GM23338 (cell line): ENCODE results near the gene STON1. TPM values are rescaled to one million over a fixed set of nuclear protein-coding genes. Genes with fewer than 3 reads are reported as not detected.
"Not testable (repeated sequence)": the region's sequence is repeated elsewhere in the genome, so short reads cannot be mapped to it uniquely, and the experiment has no call there.

Experiments used
- ATAC-seq: fragments of 200-7000 bp; cut with Tn5 transposase; 3 replicates; pipeline ENCODE4 v1.9.1; 2020
- DNase-seq: peaks from one replicate; pipeline ENCODE4 v3.0.0-alpha.2; 2015; ENCODE audit warnings: low spot score
- H2AFZ ChIP-seq: fragments of 200-600 bp; sonication (generic); 2 replicates; pipeline ENCODE4 v1.8.0; 2016; ENCODE audit warnings: antibody characterized with exemption, mild to moderate bottlenecking, moderate library complexity
- H3F3A ChIP-seq: fragments of 200-600 bp; sonication (generic); replicated peaks from 2 replicates; pipeline ENCODE4 v1.8.0; 2017; ENCODE audit warnings: antibody characterized with exemption, mixed run types, low read depth
- H3K27ac ChIP-seq: fragments of 200-600 bp; sonication (generic); 2 replicates; pipeline ENCODE4 v1.6.1; 2016; ENCODE audit warnings: low read depth
- H3K27me3 ChIP-seq: fragments of 200-600 bp; sonication (generic); 2 replicates; pipeline ENCODE4 v1.8.0; 2016; ENCODE audit warnings: mild to moderate bottlenecking, mixed run types, moderate library complexity; ENCODE audit not compliant: insufficient read depth
- H3K36me3 ChIP-seq: fragments of 200-600 bp; sonication (generic); 2 replicates; pipeline ENCODE4 v1.8.0; 2016; ENCODE audit warnings: mild to moderate bottlenecking; ENCODE audit not compliant: insufficient read depth
- H3K4me1 ChIP-seq: fragments of 200-600 bp; sonication (generic); 2 replicates; pipeline ENCODE4 v1.8.0; 2016; ENCODE audit warnings: mild to moderate bottlenecking, moderate library complexity; ENCODE audit not compliant: insufficient read depth
- H3K4me2 ChIP-seq: fragments of 200-600 bp; sonication (generic); 2 replicates; pipeline ENCODE4 v1.7.1; 2017; ENCODE audit warnings: mixed run types
- H3K4me3 ChIP-seq: fragments of 200-600 bp; sonication (generic); 2 replicates; pipeline ENCODE4 v1.6.1; 2016; ENCODE audit warnings: mixed run types
- H3K79me2 ChIP-seq: fragments of 200-600 bp; sonication (generic); replicated peaks from 2 replicates; pipeline ENCODE4 v1.8.0; 2017; ENCODE audit warnings: mild to moderate bottlenecking; ENCODE audit not compliant: insufficient read depth
- H3K9me2 ChIP-seq: fragments of 200-600 bp; sonication (generic); 2 replicates; pipeline ENCODE4 v1.8.0; 2017; ENCODE audit not compliant: insufficient read depth
- H4K20me1 ChIP-seq: fragments of 200-600 bp; sonication (generic); replicated peaks from 2 replicates; pipeline ENCODE4 v1.8.0; 2017; ENCODE audit warnings: mild to moderate bottlenecking; ENCODE audit not compliant: insufficient read depth
- H3K27ac Mint-ChIP-seq: 2 replicates; pipeline ENCODE4 v1.8.0; 2020; ENCODE audit warnings: inconsistent platforms, mild to moderate bottlenecking, moderate library complexity, mixed read lengths
- H3K27me3 Mint-ChIP-seq: 3 replicates; pipeline ENCODE4 v1.8.0; 2022; ENCODE audit warnings: low read depth, mild to moderate bottlenecking, moderate library complexity, mixed read lengths, inconsistent platforms; ENCODE audit not compliant: insufficient read depth, poor library complexity
- H3K36me3 Mint-ChIP-seq: 3 replicates; pipeline ENCODE4 v1.8.0; 2021; ENCODE audit warnings: low read depth, mild to moderate bottlenecking, inconsistent platforms, moderate library complexity, mixed read lengths
- H3K4me1 Mint-ChIP-seq: 3 replicates; pipeline ENCODE4 v1.8.0; 2020; ENCODE audit warnings: mild to moderate bottlenecking, inconsistent platforms, mixed read lengths
- H3K4me3 Mint-ChIP-seq: 3 replicates; pipeline ENCODE4 v1.8.0; 2021; ENCODE audit warnings: moderate library complexity, mild to moderate bottlenecking, inconsistent platforms, mixed read lengths
- H3K9me3 Mint-ChIP-seq: 3 replicates; pipeline ENCODE4 v1.8.0; 2020; ENCODE audit warnings: moderate library complexity, mild to moderate bottlenecking, inconsistent platforms, mixed read lengths
- POLR2AphosphoS5 ChIP-seq: IDR thresholded peaks from 2 replicates; pipeline ENCODE4 v1.6.1; 2016; ENCODE audit warnings: antibody characterized with exemption, low read depth
- STAT1 ChIP-seq: IDR thresholded peaks from one replicate; pipeline ENCODE4 v1.6.1; 2016; ENCODE audit warnings: antibody characterized with exemption; ENCODE audit not compliant: unreplicated experiment
- ZNF114 ChIP-seq: fragments of 250-450 bp; sonication (Bioruptor Pico); IDR thresholded peaks from 2 replicates; pipeline ENCODE4 v1.5.0; 2020; ENCODE audit warnings: mild to moderate bottlenecking, moderate library complexity
- ZNF462 ChIP-seq: fragments of 250-450 bp; sonication (Bioruptor Pico); IDR thresholded peaks from 2 replicates; pipeline ENCODE4 v1.5.0; 2020; ENCODE audit warnings: mild to moderate bottlenecking, moderate library complexity
- polyA plus RNA-seq: library from polyadenylated mRNA; unstranded; fragments of >200 nt; fragmentation: Nextera tagmentation; extraction: Ambion mirVana; gene quantifications from 2 replicates; pipeline ENCODE4 v1.2.1, GENCODE V29; 2016
- total RNA-seq: library from RNA; depleted of rRNA; stranded (reverse); fragments of >200 nt; shearing (Covaris generic); gene quantifications from 2 replicates; pipeline ENCODE4 v1.2.3, GENCODE V29; 2014
- TF ChIP-seq, protein P1 (sequence below): IDR thresholded peaks from 2 replicates; pipeline ENCODE4 v1.6.1; 2016; ENCODE audit warnings: antibody characterized with exemption

STON1 gene
- total and polyA plus RNA-seq, 2 experiments from 2014 or later = 5.4 to 14.4 TPM

DNA sequence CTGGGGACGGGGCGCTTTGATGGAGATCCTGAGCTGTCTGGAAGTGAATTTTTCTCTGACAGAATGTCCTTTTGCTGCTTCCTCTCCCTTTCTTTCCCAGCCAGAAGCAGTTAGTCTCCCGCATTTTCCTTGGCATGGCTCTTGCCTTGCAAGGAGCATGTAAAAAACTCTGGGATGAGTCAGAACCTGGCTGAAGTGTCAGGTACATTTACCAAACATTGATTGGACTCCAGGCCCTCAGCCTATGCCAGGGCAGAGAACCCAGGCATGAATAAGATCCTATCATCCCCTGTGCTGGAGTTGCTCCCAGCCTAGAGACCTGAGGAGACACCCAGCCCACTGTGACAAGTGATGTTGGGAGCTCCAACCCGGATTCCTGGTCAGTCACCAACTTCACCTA is 21.6 kb downstream of the STON1 start (continued):
- TF ChIP-seq, protein P1, sequence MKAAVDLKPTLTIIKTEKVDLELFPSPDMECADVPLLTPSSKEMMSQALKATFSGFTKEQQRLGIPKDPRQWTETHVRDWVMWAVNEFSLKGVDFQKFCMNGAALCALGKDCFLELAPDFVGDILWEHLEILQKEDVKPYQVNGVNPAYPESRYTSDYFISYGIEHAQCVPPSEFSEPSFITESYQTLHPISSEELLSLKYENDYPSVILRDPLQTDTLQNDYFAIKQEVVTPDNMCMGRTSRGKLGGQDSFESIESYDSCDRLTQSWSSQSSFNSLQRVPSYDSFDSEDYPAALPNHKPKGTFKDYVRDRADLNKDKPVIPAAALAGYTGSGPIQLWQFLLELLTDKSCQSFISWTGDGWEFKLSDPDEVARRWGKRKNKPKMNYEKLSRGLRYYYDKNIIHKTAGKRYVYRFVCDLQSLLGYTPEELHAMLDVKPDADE = no peak
- TF ChIP-seq ZNF462 (no peak), ZNF114 (CRISPR knock-in tag) (no peak)

DNA sequence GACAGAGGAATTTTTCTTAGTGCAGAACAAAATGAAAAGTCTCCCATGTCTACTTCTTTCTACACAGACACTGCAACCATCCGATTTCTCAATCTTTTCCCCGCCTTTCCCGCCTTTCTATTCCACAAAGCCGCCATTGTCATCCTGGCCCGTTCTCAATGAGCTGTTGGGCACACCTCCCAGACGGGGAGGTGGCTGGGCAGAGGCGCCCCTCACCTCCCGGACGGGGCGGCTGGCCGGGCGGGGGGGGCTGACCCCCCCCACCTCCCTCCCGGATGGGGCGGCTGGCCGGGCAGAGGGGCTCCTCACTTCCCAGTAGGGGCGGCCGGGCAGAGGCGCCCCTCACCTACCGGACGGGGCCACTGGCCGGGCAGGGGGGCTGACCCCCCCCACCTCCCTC is 25.1 kb downstream of the STON1 start:
- not testable (repeated sequence) for H4K20me1 ChIP-seq, H3K27me3 Mint-ChIP-seq, DNase-seq

DNA sequence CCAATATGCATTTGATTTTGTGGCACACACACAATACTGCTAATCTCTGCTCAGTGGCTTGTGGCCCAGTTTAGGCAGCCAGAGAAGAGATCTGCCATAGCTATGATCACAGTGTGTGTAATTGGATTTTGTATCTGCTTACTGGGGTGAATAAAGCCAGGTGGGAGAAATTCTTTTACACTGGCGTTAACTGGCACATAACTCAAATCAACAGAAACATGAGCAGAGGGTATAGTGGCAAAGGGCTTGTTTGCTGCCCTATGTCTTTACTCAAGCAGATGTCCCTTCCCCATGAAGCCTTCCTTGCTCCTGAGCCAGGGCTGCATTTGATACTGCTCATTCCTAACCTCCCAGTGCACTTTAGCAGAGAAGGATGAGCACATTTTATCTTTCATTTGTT is 28.5 kb downstream of the STON1 start:
- H3K4me1 Mint-ChIP-seq = peaks cover 12% of the 10 kb centered on the region
- no peak overlapping the region for H3K27ac Mint-ChIP-seq
- no peak overlapping the region for H3K4me3 ChIP-seq
- H3K9me3 Mint-ChIP-seq = peaks cover 31% of the 10 kb centered on the region
- H3K27me3 ChIP-seq = no peaks in the 10 kb centered on the region
- H3K4me1 ChIP-seq = peaks cover 12% of the 10 kb centered on the region; the same call in 1 of the 2 replicates
- no peak overlapping the region for H3K4me3 Mint-ChIP-seq
- H3K79me2 ChIP-seq = no peaks in the 10 kb centered on the region
- DNase-seq (no peak), ATAC-seq (no peak)
- no peaks in the 10 kb centered on the region for H4K20me1 ChIP-seq
- H3K27ac ChIP-seq = no peak overlapping the region
- H3K36me3 ChIP-seq = no peaks in the 10 kb centered on the region
- H3K9me2 ChIP-seq = no peaks in the 10 kb centered on the region
- peaks cover 3% of the 10 kb centered on the region for H3K27me3 Mint-ChIP-seq
- peaks cover 28% of the 10 kb centered on the region for H3K36me3 Mint-ChIP-seq
- H3K4me2 ChIP-seq = no peak overlapping the region
- H2AFZ ChIP-seq = no peak overlapping the region
- H3F3A ChIP-seq = no peaks in the 10 kb centered on the region
- TF ChIP-seq STAT1 (no peak), POLR2AphosphoS5 (no peak)

More for the DNA sequence above, 25.1 kb downstream of the STON1 start:
- Mint-ChIP-seq H3K9me3 (peaks cover 41% of the 10 kb centered on the region), H3K36me3 (peaks cover 38% of the 10 kb centered on the region)
- not testable (repeated sequence) for H3F3A ChIP-seq, ATAC-seq, H3K4me1 ChIP-seq, H3K4me3 ChIP-seq, H3K27me3 ChIP-seq, H2AFZ ChIP-seq, H3K4me2 ChIP-seq, H3K4me1 Mint-ChIP-seq, H3K27ac ChIP-seq, H3K27ac Mint-ChIP-seq, H3K4me3 Mint-ChIP-seq, H3K9me2 ChIP-seq, H3K36me3 ChIP-seq, H3K79me2 ChIP-seq
